ENCODE data around the gene KHDRBS1. TPM values are rescaled to one million over a fixed set of nuclear protein-coding genes. Genes with fewer than 3 reads are reported as not detected.
"Not testable (repeated sequence)": the region's sequence is repeated elsewhere in the genome, so short reads cannot be mapped to it uniquely, and the experiment has no call there.

KHDRBS1 gene
- total RNA-seq, 1 donor from 2014 or later, result 90.5 TPM

GRCh38 chr1:32001863-32002262, 11.8 kb upstream of the KHDRBS1 start:
- Mint-ChIP-seq H3K27ac (ENCODE audit: unreplicated experiment) (no peak overlapping the region), H3K36me3 (ENCODE audit: low read depth) (no peaks in the 10 kb centered on the region), H3K4me3 (ENCODE audit: unreplicated experiment) (no peak overlapping the region), H3K9me3 (ENCODE audit: low read depth) (no peaks in the 10 kb centered on the region), H3K27me3 (ENCODE audit: low read depth) (no peaks in the 10 kb centered on the region), H3K4me1 (ENCODE audit: low read depth) (peaks cover 8% of the 10 kb centered on the region)
- no peak for TF ChIP-seq CTCF (IDR thresholded peaks at IDR 0.05)
- DNase-seq (ENCODE audit: low spot score), result no peak

- H3K36me3 Mint-ChIP-seq (ENCODE audit: low read depth), result not testable (repeated sequence)
Observed at GRCh38 chr1:32002285-32002684, 11.4 kb upstream of the KHDRBS1 start.

GRCh38 chr1:32005522-32005921, 8.1 kb upstream of the KHDRBS1 start:
- no peak overlapping the region for H3K27ac Mint-ChIP-seq (ENCODE audit: unreplicated experiment)
- TF ChIP-seq CTCF (IDR thresholded peaks at IDR 0.05), result no peak

More at GRCh38 chr1:32002285-32002684, 11.4 kb upstream of the KHDRBS1 start:
- not testable (repeated sequence) for H3K4me1 Mint-ChIP-seq (ENCODE audit: low read depth); H3K9me3 Mint-ChIP-seq (ENCODE audit: low read depth); H3K27me3 Mint-ChIP-seq (ENCODE audit: low read depth); DNase-seq (ENCODE audit: low spot score); H3K4me3 Mint-ChIP-seq (ENCODE audit: unreplicated experiment); H3K27ac Mint-ChIP-seq (ENCODE audit: unreplicated experiment)

GRCh38 chr1:32007591-32007940, 6.1 kb upstream of the KHDRBS1 start:
- Mint-ChIP-seq H3K27ac (ENCODE audit: unreplicated experiment) (no peak overlapping the region), H3K9me3 (ENCODE audit: low read depth) (no peaks in the 10 kb centered on the region), H3K4me3 (ENCODE audit: unreplicated experiment) (no peak overlapping the region), H3K4me1 (ENCODE audit: low read depth) (peaks cover 4% of the 10 kb centered on the region), H3K27me3 (ENCODE audit: low read depth) (no peaks in the 10 kb centered on the region), H3K36me3 (ENCODE audit: low read depth) (no peaks in the 10 kb centered on the region)
- DNase-seq (ENCODE audit: low spot score), result no peak
- no peak for TF ChIP-seq CTCF (IDR thresholded peaks at IDR 0.05)

More at GRCh38 chr1:32005522-32005921, 8.1 kb upstream of the KHDRBS1 start:
- H3K9me3 Mint-ChIP-seq (ENCODE audit: low read depth), result no peaks in the 10 kb centered on the region
- no peaks in the 10 kb centered on the region for H3K36me3 Mint-ChIP-seq (ENCODE audit: low read depth)
- no peak for DNase-seq (ENCODE audit: low spot score)
- H3K4me1 Mint-ChIP-seq (ENCODE audit: low read depth), result peaks cover 8% of the 10 kb centered on the region
- H3K4me3 Mint-ChIP-seq (ENCODE audit: unreplicated experiment), result no peak overlapping the region
- no peaks in the 10 kb centered on the region for H3K27me3 Mint-ChIP-seq (ENCODE audit: low read depth)

GRCh38 chr1:32010246-32010645, 3.4 kb upstream of the KHDRBS1 start:
- Mint-ChIP-seq H3K27ac (ENCODE audit: unreplicated experiment) (no peak overlapping the region), H3K4me3 (ENCODE audit: unreplicated experiment) (no peak overlapping the region), H3K4me1 (ENCODE audit: low read depth) (peaks cover 9% of the 10 kb centered on the region), H3K36me3 (ENCODE audit: low read depth) (no peaks in the 10 kb centered on the region), H3K27me3 (ENCODE audit: low read depth) (no peaks in the 10 kb centered on the region), H3K9me3 (ENCODE audit: low read depth) (no peaks in the 10 kb centered on the region)
- no peak for TF ChIP-seq CTCF (IDR thresholded peaks at IDR 0.05)
- no peak for DNase-seq (ENCODE audit: low spot score)

- Mint-ChIP-seq H3K27ac (ENCODE audit: unreplicated experiment) (peak overlapping the region; percentile 100), H3K36me3 (ENCODE audit: low read depth) (no peaks in the 10 kb centered on the region), H3K4me3 (ENCODE audit: unreplicated experiment) (peak overlapping the region; percentile 75), H3K27me3 (ENCODE audit: low read depth) (no peaks in the 10 kb centered on the region), H3K4me1 (ENCODE audit: low read depth) (peaks cover 32% of the 10 kb centered on the region), H3K9me3 (ENCODE audit: low read depth) (no peaks in the 10 kb centered on the region)
- DNase-seq (ENCODE audit: low spot score), result no peak
- TF ChIP-seq CTCF (IDR thresholded peaks at IDR 0.05), result no peak
Observed at GRCh38 chr1:32012709-32013385, 821 bp upstream of the KHDRBS1 start.
